ENCODE data around the gene NEGR1.

NEGR1 gene

GRCh38 chr1:72105201-72105600 is 177.1 kb downstream of the NEGR1 start:
- no peaks in the 10 kb centered on the region for H3K36me3 ChIP-seq (ENCODE audit: control insufficient read depth, insufficient read depth, low read length)
- no peaks in the 10 kb centered on the region for H3K9me3 ChIP-seq (ENCODE audit: control insufficient read depth, low read length)
- H3K27ac ChIP-seq (ENCODE audit: insufficient read depth, low read length, poor library complexity, severe bottlenecking): no peak overlapping the region
- no peak for DNase-seq
- H3K27me3 ChIP-seq (replicated peaks; ENCODE audit: control insufficient read depth, insufficient read depth, low read length, poor library complexity, severe bottlenecking): no peaks in the 10 kb centered on the region
- no peaks in the 10 kb centered on the region for H3K4me1 ChIP-seq (ENCODE audit: control insufficient read depth, insufficient read depth, low read length, poor library complexity, severe bottlenecking)
- no peak overlapping the region for H3K4me3 ChIP-seq (ENCODE audit: insufficient read depth, low read depth, low read length, poor library complexity, severe bottlenecking)

GRCh38 chr1:72101840-72102632 is 180.3 kb downstream of the NEGR1 start:
- Histone ChIP-seq H3K27ac (ENCODE audit: insufficient read depth, low read length, poor library complexity, severe bottlenecking) (no peak overlapping the region), H3K4me1 (ENCODE audit: control insufficient read depth, insufficient read depth, low read length, poor library complexity, severe bottlenecking) (no peaks in the 10 kb centered on the region), H3K36me3 (ENCODE audit: control insufficient read depth, insufficient read depth, low read length) (no peaks in the 10 kb centered on the region), H3K9me3 (ENCODE audit: control insufficient read depth, low read length) (no peaks in the 10 kb centered on the region), H3K4me3 (ENCODE audit: insufficient read depth, low read depth, low read length, poor library complexity, severe bottlenecking) (no peak overlapping the region), H3K27me3 (replicated peaks; ENCODE audit: control insufficient read depth, insufficient read depth, low read length, poor library complexity, severe bottlenecking) (no peaks in the 10 kb centered on the region)
- no peak for DNase-seq

- no peaks in the 10 kb centered on the region for H3K9me3 ChIP-seq (ENCODE audit: control insufficient read depth, low read length)
- H3K27me3 ChIP-seq (replicated peaks; ENCODE audit: control insufficient read depth, insufficient read depth, low read length, poor library complexity, severe bottlenecking): no peaks in the 10 kb centered on the region
- DNase-seq: no peak
- H3K27ac ChIP-seq (ENCODE audit: insufficient read depth, low read length, poor library complexity, severe bottlenecking): no peak overlapping the region
- H3K36me3 ChIP-seq (ENCODE audit: control insufficient read depth, insufficient read depth, low read length): no peaks in the 10 kb centered on the region
- no peaks in the 10 kb centered on the region for H3K4me1 ChIP-seq (ENCODE audit: control insufficient read depth, insufficient read depth, low read length, poor library complexity, severe bottlenecking)
- H3K4me3 ChIP-seq (ENCODE audit: insufficient read depth, low read depth, low read length, poor library complexity, severe bottlenecking): no peak overlapping the region
These were observed 181.6 kb downstream of the NEGR1 start for GRCh38 chr1:72100771-72101170.

- Histone ChIP-seq H3K4me3 (ENCODE audit: insufficient read depth, low read depth, low read length, poor library complexity, severe bottlenecking) (no peak overlapping the region), H3K27ac (ENCODE audit: insufficient read depth, low read length, poor library complexity, severe bottlenecking) (no peak overlapping the region), H3K9me3 (ENCODE audit: control insufficient read depth, low read length) (no peaks in the 10 kb centered on the region), H3K27me3 (replicated peaks; ENCODE audit: control insufficient read depth, insufficient read depth, low read length, poor library complexity, severe bottlenecking) (no peaks in the 10 kb centered on the region), H3K36me3 (ENCODE audit: control insufficient read depth, insufficient read depth, low read length) (no peaks in the 10 kb centered on the region), H3K4me1 (ENCODE audit: control insufficient read depth, insufficient read depth, low read length, poor library complexity, severe bottlenecking) (no peaks in the 10 kb centered on the region)
- DNase-seq: no peak
These were observed 184.3 kb downstream of the NEGR1 start for GRCh38 chr1:72097851-72098570.

GRCh38 chr1:72094209-72094608 is 188.1 kb downstream of the NEGR1 start:
- no peak for DNase-seq
- Histone ChIP-seq H3K4me3 (ENCODE audit: insufficient read depth, low read depth, low read length, poor library complexity, severe bottlenecking) (no peak overlapping the region), H3K9me3 (ENCODE audit: control insufficient read depth, low read length) (no peaks in the 10 kb centered on the region), H3K27ac (ENCODE audit: insufficient read depth, low read length, poor library complexity, severe bottlenecking) (no peak overlapping the region), H3K36me3 (ENCODE audit: control insufficient read depth, insufficient read depth, low read length) (no peaks in the 10 kb centered on the region), H3K27me3 (replicated peaks; ENCODE audit: control insufficient read depth, insufficient read depth, low read length, poor library complexity, severe bottlenecking) (no peaks in the 10 kb centered on the region), H3K4me1 (ENCODE audit: control insufficient read depth, insufficient read depth, low read length, poor library complexity, severe bottlenecking) (no peaks in the 10 kb centered on the region)

- H3K36me3 ChIP-seq (ENCODE audit: control insufficient read depth, insufficient read depth, low read length): no peaks in the 10 kb centered on the region
- no peaks in the 10 kb centered on the region for H3K4me1 ChIP-seq (ENCODE audit: control insufficient read depth, insufficient read depth, low read length, poor library complexity, severe bottlenecking)
- DNase-seq: no peak
- H3K27me3 ChIP-seq (replicated peaks; ENCODE audit: control insufficient read depth, insufficient read depth, low read length, poor library complexity, severe bottlenecking): no peaks in the 10 kb centered on the region
- no peaks in the 10 kb centered on the region for H3K9me3 ChIP-seq (ENCODE audit: control insufficient read depth, low read length)
- H3K27ac ChIP-seq (ENCODE audit: insufficient read depth, low read length, poor library complexity, severe bottlenecking): no peak overlapping the region
- no peak overlapping the region for H3K4me3 ChIP-seq (ENCODE audit: insufficient read depth, low read depth, low read length, poor library complexity, severe bottlenecking)
These were observed 195.9 kb downstream of the NEGR1 start for GRCh38 chr1:72086394-72086793.

GRCh38 chr1:72075425-72075824 is 206.9 kb downstream of the NEGR1 start:
- no peak for DNase-seq
- Histone ChIP-seq H3K27ac (ENCODE audit: insufficient read depth, low read length, poor library complexity, severe bottlenecking) (no peak overlapping the region), H3K4me3 (ENCODE audit: insufficient read depth, low read depth, low read length, poor library complexity, severe bottlenecking) (no peak overlapping the region), H3K9me3 (ENCODE audit: control insufficient read depth, low read length) (no peaks in the 10 kb centered on the region), H3K4me1 (ENCODE audit: control insufficient read depth, insufficient read depth, low read length, poor library complexity, severe bottlenecking) (no peaks in the 10 kb centered on the region), H3K27me3 (replicated peaks; ENCODE audit: control insufficient read depth, insufficient read depth, low read length, poor library complexity, severe bottlenecking) (no peaks in the 10 kb centered on the region), H3K36me3 (ENCODE audit: control insufficient read depth, insufficient read depth, low read length) (no peaks in the 10 kb centered on the region)

GRCh38 chr1:72066431-72066830 is 215.9 kb downstream of the NEGR1 start:
- Histone ChIP-seq H3K27ac (ENCODE audit: insufficient read depth, low read length, poor library complexity, severe bottlenecking) (no peak overlapping the region), H3K27me3 (replicated peaks; ENCODE audit: control insufficient read depth, insufficient read depth, low read length, poor library complexity, severe bottlenecking) (no peaks in the 10 kb centered on the region), H3K4me3 (ENCODE audit: insufficient read depth, low read depth, low read length, poor library complexity, severe bottlenecking) (no peak overlapping the region), H3K36me3 (ENCODE audit: control insufficient read depth, insufficient read depth, low read length) (no peaks in the 10 kb centered on the region), H3K4me1 (ENCODE audit: control insufficient read depth, insufficient read depth, low read length, poor library complexity, severe bottlenecking) (no peaks in the 10 kb centered on the region), H3K9me3 (ENCODE audit: control insufficient read depth, low read length) (no peaks in the 10 kb centered on the region)
- no peak for DNase-seq

GRCh38 chr1:72064196-72065075 is 217.9 kb downstream of the NEGR1 start:
- Histone ChIP-seq H3K36me3 (ENCODE audit: control insufficient read depth, insufficient read depth, low read length) (no peaks in the 10 kb centered on the region), H3K27me3 (replicated peaks; ENCODE audit: control insufficient read depth, insufficient read depth, low read length, poor library complexity, severe bottlenecking) (no peaks in the 10 kb centered on the region), H3K27ac (ENCODE audit: insufficient read depth, low read length, poor library complexity, severe bottlenecking) (no peak overlapping the region), H3K9me3 (ENCODE audit: control insufficient read depth, low read length) (no peaks in the 10 kb centered on the region), H3K4me1 (ENCODE audit: control insufficient read depth, insufficient read depth, low read length, poor library complexity, severe bottlenecking) (no peaks in the 10 kb centered on the region), H3K4me3 (ENCODE audit: insufficient read depth, low read depth, low read length, poor library complexity, severe bottlenecking) (no peak overlapping the region)
- no peak for DNase-seq

Measured in effector memory CD4-positive, alpha-beta T cell (primary cell).